HFFc6 (cell line): ENCODE data around the gene PHLDB1. TPM values are rescaled to one million over a fixed set of nuclear protein-coding genes. Genes with fewer than 3 reads are reported as not detected.

Source experiments
- DNase-seq: peaks from one replicate; pipeline ENCODE4 v3.0.0-alpha.2; 2018
- H3K27ac Mint-ChIP-seq: 2 replicates; pipeline ENCODE4 v1.8.0; 2020; ENCODE audit warnings: mild to moderate bottlenecking, mixed read lengths
- H3K27me3 Mint-ChIP-seq: 2 replicates; pipeline ENCODE4 v1.8.0; 2021; ENCODE audit warnings: mild to moderate bottlenecking, moderate library complexity, mixed read lengths; ENCODE audit not compliant: insufficient read depth
- H3K36me3 Mint-ChIP-seq: 2 replicates; pipeline ENCODE4 v1.8.0; 2021; ENCODE audit warnings: low read depth, mixed read lengths
- H3K4me1 Mint-ChIP-seq: 2 replicates; pipeline ENCODE4 v1.8.0; 2020; ENCODE audit warnings: low read depth, mixed read lengths
- H3K4me3 Mint-ChIP-seq: 2 replicates; pipeline ENCODE4 v1.8.0; 2020; ENCODE audit warnings: mild to moderate bottlenecking, moderate library complexity, mixed read lengths
- H3K9me3 Mint-ChIP-seq: 2 replicates; pipeline ENCODE4 v1.8.0; 2020; ENCODE audit warnings: mild to moderate bottlenecking, mixed read lengths
- total RNA-seq, 6 experiments: library from RNA; stranded (reverse); fragmentation: NEBNext Ultra II Directional; extraction: Animal tissue kit (Norgen Biotek cat#: 25700); gene quantifications; 2 replicates in 1 of 6; 3 replicates in 5 of 6; pipeline ENCODE4 v1.2.3, GENCODE V29; 2021
- TF ChIP-seq, protein P1 (sequence below): fragments of 200-600 bp; sonication (generic); IDR thresholded peaks from 2 replicates; pipeline ENCODE4 v1.5.0; 2021; ENCODE audit warnings: antibody characterized with exemption, mild to moderate bottlenecking

PHLDB1 gene
- total RNA-seq, 6 experiments from 2014 or later: 106 to 121 (median 114) TPM

GRCh38 chr11:118635642-118636041 is 28.2 kb downstream of the PHLDB1 start:
- Mint-ChIP-seq H3K4me3 (no peak overlapping the region), H3K27ac (peak overlapping the region; percentile 47), H3K27me3 (peaks cover 9% of the 10 kb centered on the region), H3K36me3 (peaks cover 28% of the 10 kb centered on the region), H3K9me3 (no peaks in the 10 kb centered on the region), H3K4me1 (peaks cover 58% of the 10 kb centered on the region)
- TF ChIP-seq, protein P1, sequence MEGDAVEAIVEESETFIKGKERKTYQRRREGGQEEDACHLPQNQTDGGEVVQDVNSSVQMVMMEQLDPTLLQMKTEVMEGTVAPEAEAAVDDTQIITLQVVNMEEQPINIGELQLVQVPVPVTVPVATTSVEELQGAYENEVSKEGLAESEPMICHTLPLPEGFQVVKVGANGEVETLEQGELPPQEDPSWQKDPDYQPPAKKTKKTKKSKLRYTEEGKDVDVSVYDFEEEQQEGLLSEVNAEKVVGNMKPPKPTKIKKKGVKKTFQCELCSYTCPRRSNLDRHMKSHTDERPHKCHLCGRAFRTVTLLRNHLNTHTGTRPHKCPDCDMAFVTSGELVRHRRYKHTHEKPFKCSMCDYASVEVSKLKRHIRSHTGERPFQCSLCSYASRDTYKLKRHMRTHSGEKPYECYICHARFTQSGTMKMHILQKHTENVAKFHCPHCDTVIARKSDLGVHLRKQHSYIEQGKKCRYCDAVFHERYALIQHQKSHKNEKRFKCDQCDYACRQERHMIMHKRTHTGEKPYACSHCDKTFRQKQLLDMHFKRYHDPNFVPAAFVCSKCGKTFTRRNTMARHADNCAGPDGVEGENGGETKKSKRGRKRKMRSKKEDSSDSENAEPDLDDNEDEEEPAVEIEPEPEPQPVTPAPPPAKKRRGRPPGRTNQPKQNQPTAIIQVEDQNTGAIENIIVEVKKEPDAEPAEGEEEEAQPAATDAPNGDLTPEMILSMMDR: no peak
- DNase-seq: no peak

DNA sequence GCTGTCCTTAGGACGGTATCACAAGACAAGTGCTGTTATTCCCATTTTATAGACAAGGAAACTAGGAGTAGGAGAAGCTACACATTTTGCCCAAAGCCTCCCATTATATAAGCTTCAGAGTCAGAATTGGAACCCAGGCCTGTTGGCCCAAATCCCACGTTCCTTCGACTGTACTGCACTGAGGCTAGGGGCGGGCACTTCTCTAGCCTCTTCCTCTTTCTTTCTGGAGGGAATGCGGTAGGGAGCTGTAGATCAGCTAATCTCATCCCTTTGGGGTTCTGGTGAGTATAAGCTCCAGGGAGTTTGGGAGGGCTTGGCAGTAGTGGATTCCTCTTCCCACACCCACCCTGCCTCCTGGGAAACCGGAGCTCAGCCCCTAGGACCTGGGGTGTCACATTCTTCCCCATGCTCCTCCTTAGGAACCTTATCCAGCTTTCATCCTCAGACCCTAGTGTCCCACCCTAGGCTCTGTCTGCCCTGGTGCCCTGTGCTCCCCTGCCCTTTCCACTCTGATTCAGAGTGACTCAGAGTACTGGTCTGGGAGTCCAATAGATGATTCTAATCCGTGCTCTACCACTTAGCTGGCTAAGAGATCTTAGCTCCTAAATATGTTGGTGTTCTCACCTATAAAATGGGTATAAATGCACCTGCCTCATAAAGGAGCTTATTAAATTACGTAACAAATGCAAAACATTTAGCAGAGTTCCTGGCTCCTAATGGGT is 29.3 kb downstream of the PHLDB1 start:
- TF ChIP-seq, protein P1: no peak
- H3K9me3 Mint-ChIP-seq: no peaks in the 10 kb centered on the region
- H3K27ac Mint-ChIP-seq: peak overlapping the region; percentile 47
- peaks cover 7% of the 10 kb centered on the region for H3K27me3 Mint-ChIP-seq
- H3K4me3 Mint-ChIP-seq: no peak overlapping the region
- DNase-seq: no peak
- peaks cover 20% of the 10 kb centered on the region for H3K36me3 Mint-ChIP-seq
- peaks cover 47% of the 10 kb centered on the region for H3K4me1 Mint-ChIP-seq

- H3K9me3 Mint-ChIP-seq: no peaks in the 10 kb centered on the region
- H3K36me3 Mint-ChIP-seq: peaks cover 16% of the 10 kb centered on the region
- H3K27me3 Mint-ChIP-seq: peaks cover 5% of the 10 kb centered on the region
- DNase-seq: no peak
- TF ChIP-seq, protein P1: no peak
- H3K27ac Mint-ChIP-seq: no peak overlapping the region; the same call in 1 of the 2 replicates
- peaks cover 29% of the 10 kb centered on the region for H3K4me1 Mint-ChIP-seq
- H3K4me3 Mint-ChIP-seq: no peak overlapping the region
These were observed 31.3 kb downstream of the PHLDB1 start for GRCh38 chr11:118638726-118639125.

DNA sequence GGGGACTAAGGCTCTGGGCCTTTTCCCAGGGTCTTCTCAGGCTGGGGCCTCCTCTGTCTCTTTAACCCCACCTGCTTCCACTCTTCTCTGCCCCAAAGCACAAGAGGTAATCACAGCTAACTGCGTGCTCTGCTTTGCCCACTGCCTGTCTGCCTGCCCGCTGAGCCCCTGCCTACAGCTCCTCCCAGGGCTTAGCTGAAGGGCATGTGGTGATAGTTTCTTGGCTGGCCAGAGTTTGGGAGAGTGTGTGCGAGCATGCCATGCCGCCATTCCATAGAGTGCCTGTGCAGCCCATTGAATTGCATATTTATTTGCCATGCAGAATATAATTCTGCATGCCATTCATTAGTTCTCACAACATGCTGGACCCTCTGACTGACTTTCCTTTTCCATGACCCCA is 32.5 kb downstream of the PHLDB1 start:
- no peak overlapping the region; the same call in 1 of the 2 replicates for H3K27ac Mint-ChIP-seq
- no peak for DNase-seq
- peaks cover 21% of the 10 kb centered on the region for H3K36me3 Mint-ChIP-seq
- TF ChIP-seq, protein P1: no peak
- H3K9me3 Mint-ChIP-seq: no peaks in the 10 kb centered on the region
- peaks cover 19% of the 10 kb centered on the region for H3K4me1 Mint-ChIP-seq
- no peak overlapping the region for H3K4me3 Mint-ChIP-seq
- H3K27me3 Mint-ChIP-seq: peaks cover 4% of the 10 kb centered on the region

- DNase-seq: no peak
- Mint-ChIP-seq H3K4me3 (no peak overlapping the region), H3K27ac (no peak overlapping the region), H3K9me3 (no peaks in the 10 kb centered on the region), H3K4me1 (peaks cover 16% of the 10 kb centered on the region), H3K36me3 (peaks cover 23% of the 10 kb centered on the region), H3K27me3 (peaks cover 2% of the 10 kb centered on the region)
- TF ChIP-seq, protein P1: no peak
These were observed 33.1 kb downstream of the PHLDB1 start for GRCh38 chr11:118640332-118641154.
